ENCODE data around the gene CBLB.

Gene CBLB

DNA sequence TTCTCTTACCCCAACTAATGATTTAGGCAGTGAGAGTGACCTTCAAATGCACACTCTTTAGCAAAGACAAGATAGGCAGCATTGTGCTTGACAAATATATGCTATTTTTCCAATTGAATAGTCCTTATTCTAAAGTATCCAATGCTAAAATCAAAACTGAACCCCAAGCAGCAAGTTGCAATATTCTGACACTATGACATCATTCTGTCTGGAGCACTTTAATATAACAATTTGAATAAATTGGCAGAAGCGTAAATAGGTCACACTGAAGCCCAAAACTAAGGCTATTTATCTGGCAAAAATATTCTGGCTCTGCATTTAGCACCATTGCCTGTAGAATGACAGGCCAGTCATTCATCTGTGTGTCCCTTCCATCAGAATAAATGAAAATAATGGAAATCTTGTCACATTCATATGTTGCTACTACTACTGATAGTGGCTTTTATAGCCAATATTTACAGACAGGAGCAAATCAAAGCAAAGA is 2.9 kb downstream of the CBLB start:
- H3K4me3 ChIP-seq (ENCODE audit: low read depth, low read length), result no peak overlapping the region
- TF ChIP-seq, protein P1, sequence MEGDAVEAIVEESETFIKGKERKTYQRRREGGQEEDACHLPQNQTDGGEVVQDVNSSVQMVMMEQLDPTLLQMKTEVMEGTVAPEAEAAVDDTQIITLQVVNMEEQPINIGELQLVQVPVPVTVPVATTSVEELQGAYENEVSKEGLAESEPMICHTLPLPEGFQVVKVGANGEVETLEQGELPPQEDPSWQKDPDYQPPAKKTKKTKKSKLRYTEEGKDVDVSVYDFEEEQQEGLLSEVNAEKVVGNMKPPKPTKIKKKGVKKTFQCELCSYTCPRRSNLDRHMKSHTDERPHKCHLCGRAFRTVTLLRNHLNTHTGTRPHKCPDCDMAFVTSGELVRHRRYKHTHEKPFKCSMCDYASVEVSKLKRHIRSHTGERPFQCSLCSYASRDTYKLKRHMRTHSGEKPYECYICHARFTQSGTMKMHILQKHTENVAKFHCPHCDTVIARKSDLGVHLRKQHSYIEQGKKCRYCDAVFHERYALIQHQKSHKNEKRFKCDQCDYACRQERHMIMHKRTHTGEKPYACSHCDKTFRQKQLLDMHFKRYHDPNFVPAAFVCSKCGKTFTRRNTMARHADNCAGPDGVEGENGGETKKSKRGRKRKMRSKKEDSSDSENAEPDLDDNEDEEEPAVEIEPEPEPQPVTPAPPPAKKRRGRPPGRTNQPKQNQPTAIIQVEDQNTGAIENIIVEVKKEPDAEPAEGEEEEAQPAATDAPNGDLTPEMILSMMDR (IDR thresholded peaks at IDR 0.05; ENCODE audit: low read depth, low read length, missing control alignments), result no peak
- DNase-seq (ENCODE audit: low read depth), result no peak

DNA sequence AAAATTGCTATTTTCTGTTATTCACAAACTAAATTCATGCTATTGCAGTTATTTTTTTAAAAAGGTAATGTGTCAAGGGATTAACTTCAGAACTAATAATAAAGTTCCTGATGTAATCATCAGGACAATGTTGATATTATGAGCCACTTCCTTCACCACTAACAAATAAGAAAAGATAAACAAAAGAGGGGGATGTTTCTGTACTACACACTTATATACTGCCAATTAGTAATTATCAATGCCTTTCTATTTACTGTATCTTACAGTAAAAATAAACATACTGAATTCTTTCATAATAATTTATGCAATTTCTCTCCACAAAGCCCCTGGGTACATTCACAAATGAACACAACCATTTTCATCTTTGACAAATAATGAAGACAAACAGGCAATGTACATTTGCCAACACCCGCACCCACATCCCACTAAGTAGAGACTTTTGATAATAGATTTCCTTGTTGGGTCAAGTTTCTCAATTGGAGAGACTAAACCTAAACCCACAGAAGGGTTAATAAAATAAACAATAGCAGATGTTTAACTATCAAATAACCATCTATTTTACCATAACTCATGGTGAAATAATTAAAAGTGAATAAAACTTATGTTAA is 3.7 kb downstream of the CBLB start:
- TF ChIP-seq, protein P1 (IDR thresholded peaks at IDR 0.05; ENCODE audit: low read depth, low read length, missing control alignments), result no peak
- no peak overlapping the region for H3K4me3 ChIP-seq (ENCODE audit: low read depth, low read length)
- DNase-seq (ENCODE audit: low read depth), result no peak

DNA sequence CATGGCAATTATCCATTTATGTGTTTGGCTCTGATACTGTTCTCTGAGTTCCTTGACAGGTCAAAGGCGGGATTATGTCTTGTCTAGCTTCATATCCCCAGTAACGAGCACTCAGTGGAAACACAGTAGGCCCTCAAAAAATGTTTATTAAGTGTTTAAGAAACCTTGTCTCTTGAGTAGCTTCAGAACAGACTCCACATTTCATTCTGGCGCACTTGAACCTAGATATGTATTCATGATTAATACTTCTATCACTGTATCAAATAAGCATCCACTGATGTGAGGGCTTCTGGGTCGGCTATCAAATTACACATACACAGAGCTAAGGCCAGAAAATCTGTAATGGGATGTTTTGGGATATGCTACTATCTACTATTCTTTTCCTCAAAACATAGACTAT is 4.6 kb downstream of the CBLB start:
- DNase-seq (ENCODE audit: low read depth), result no peak
- H3K4me3 ChIP-seq (ENCODE audit: low read depth, low read length), result no peak overlapping the region
- TF ChIP-seq, protein P1 (IDR thresholded peaks at IDR 0.05; ENCODE audit: low read depth, low read length, missing control alignments), result no peak

DNA sequence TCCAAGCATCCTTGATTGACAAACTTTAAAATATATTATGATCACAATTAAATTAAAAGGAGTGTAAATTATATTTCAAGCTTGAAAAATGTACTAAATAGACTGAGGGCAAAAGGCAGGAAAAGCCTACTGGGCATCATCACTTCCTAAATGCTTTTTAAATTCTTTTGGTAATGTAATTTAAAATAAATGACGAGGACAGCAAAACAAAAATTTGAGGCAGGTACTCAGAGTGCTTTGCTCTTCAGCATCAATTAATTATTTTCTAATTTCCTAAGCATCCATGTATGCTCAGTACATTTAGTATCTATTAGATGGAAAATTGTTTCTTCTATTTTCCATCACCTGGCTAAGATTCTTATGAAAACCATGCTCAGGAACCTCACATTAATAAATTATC is 5.2 kb downstream of the CBLB start:
- no peak overlapping the region for H3K4me3 ChIP-seq (ENCODE audit: low read depth, low read length)
- DNase-seq (ENCODE audit: low read depth), result no peak
- TF ChIP-seq, protein P1 (IDR thresholded peaks at IDR 0.05; ENCODE audit: low read depth, low read length, missing control alignments), result no peak

DNA sequence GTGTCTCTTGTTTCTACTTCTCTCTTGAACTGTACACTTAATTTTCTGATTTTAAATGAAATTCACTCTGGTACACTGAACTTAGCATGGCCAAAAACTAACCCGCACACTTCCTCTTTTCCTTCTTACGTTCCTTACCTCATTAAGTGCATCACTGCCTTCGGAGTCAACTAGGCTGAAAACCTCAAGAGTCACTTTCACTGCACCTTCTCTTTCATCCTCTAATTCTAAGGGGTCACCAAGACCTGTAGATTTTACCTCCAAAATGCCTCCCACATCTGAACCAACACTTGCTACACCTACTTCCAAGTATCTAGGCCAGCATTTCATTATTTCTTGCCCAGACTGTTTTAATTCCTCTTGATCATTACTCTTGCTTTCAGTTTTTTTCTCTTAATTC is 6.6 kb downstream of the CBLB start:
- DNase-seq (ENCODE audit: low read depth), result peak; percentile 69
- TF ChIP-seq, protein P1 (IDR thresholded peaks at IDR 0.05; ENCODE audit: low read depth, low read length, missing control alignments), result no peak
- H3K4me3 ChIP-seq (ENCODE audit: low read depth, low read length), result no peak overlapping the region

DNA sequence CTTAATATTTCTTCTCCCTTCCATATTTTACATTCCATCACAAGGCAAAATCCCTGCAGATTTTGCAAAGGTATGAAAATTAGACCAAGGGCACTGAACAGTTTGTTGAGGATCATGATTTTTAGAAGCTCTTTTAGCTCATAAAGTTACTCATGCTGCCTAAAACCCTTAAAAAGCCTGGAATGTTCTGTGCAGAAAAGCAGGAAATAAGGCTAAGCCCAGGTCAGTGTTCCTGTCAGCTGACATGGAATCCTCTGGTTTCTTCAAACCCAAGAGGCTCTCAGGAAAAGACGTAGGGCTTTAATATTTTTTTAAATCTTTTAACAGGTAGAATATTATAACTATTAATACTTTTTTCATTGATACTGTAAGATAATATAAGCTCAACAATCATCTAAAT is 8.2 kb downstream of the CBLB start:
- H3K4me3 ChIP-seq (ENCODE audit: low read depth, low read length), result no peak overlapping the region
- TF ChIP-seq, protein P1 (IDR thresholded peaks at IDR 0.05; ENCODE audit: low read depth, low read length, missing control alignments), result no peak
- no peak for DNase-seq (ENCODE audit: low read depth)

DNA sequence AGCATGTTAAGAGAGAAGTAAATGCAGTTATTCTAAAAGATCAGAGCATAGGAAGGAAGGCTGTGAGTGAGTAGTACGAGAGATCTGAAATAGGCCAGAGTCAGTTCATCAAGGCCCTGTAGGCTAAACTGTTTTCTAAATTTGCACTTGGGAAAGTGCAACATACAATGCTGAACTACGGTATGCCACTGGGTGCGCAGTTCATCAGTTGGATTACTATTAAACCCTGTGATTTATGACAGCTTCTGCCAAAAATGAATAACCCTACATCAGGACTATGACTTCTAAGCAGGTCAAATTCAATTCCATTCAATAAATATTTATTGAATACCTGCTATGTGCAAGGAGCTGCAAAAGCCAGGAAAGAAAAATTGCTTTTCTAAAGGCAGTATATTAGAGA is 10.8 kb downstream of the CBLB start:
- no peak for DNase-seq (ENCODE audit: low read depth)
- H3K4me3 ChIP-seq (ENCODE audit: low read depth, low read length), result no peak overlapping the region
- TF ChIP-seq, protein P1 (IDR thresholded peaks at IDR 0.05; ENCODE audit: low read depth, low read length, missing control alignments), result no peak

Data from GM12864 (cell line).